HEK293T (cell line): ENCODE results near the gene EIF2S1.
"Not testable (repeated sequence)": the region's sequence is repeated elsewhere in the genome, so short reads cannot be mapped to it uniquely, and the experiment has no call there.

ENCODE experiments used
- CTCF ChIA-PET: fragments of 350-600 bp; formaldehyde crosslinking; extraction: SDS; loops from one replicate; lab custom pipeline; 2021; ENCODE audit warnings: antibody characterized with exemption, inconsistent platforms; lab: Yijun Ruan, JAX
- POLR2A ChIA-PET: fragments of 350-600 bp; formaldehyde crosslinking; extraction: SDS; loops from one replicate; lab custom pipeline; 2020; ENCODE audit warnings: antibody characterized with exemption, inconsistent platforms; lab: Yijun Ruan, JAX
- DNase-seq: peaks from one replicate; pipeline ENCODE4 v3.0.0; 2012; ENCODE audit warnings: mixed read lengths; ENCODE audit errors: extremely low spot score
- ARNT ChIP-seq: fragments of 450-650 bp; IDR thresholded peaks from 2 replicates; pipeline ENCODE4 v1.6.1; 2017; ENCODE audit warnings: mild to moderate bottlenecking
- BHLHE40 ChIP-seq: fragments of 450-650 bp; IDR thresholded peaks from 2 replicates; pipeline ENCODE4 v1.6.1; 2016; ENCODE audit warnings: mild to moderate bottlenecking, moderate library complexity, borderline replicate concordance
- CTBP1 ChIP-seq: fragments of 450-650 bp; IDR thresholded peaks from 2 replicates; pipeline ENCODE4 v1.6.1; 2016; ENCODE audit warnings: borderline replicate concordance
- ELF4 ChIP-seq: fragments of 450-650 bp; IDR thresholded peaks from 2 replicates; pipeline ENCODE4 v1.6.1; 2017; ENCODE audit warnings: antibody characterized with exemption
- FOXA1 ChIP-seq: fragments of 450-650 bp; IDR thresholded peaks from 2 replicates; pipeline ENCODE4 v1.6.1; 2016; ENCODE audit warnings: mild to moderate bottlenecking
- FOXK2 ChIP-seq: fragments of 450-650 bp; IDR thresholded peaks from 2 replicates; pipeline ENCODE4 v1.6.1; 2016; ENCODE audit warnings: mild to moderate bottlenecking
- FOXM1 ChIP-seq: fragments of 450-650 bp; IDR thresholded peaks from 2 replicates; pipeline ENCODE4 v1.6.1; 2017; ENCODE audit warnings: mild to moderate bottlenecking, borderline replicate concordance
- HDGF ChIP-seq: fragments of 450-650 bp; IDR thresholded peaks from 2 replicates; pipeline ENCODE4 v1.6.1; 2017; ENCODE audit warnings: antibody characterized with exemption, borderline replicate concordance
- L3MBTL2 ChIP-seq: fragments of 450-650 bp; conservative IDR thresholded peaks from 2 replicates; pipeline ENCODE4 v1.6.1; 2016; ENCODE audit warnings: mild to moderate bottlenecking
- LEF1 ChIP-seq: fragments of 450-650 bp; IDR thresholded peaks from 2 replicates; pipeline ENCODE4 v1.6.1; 2017; ENCODE audit warnings: mild to moderate bottlenecking, borderline replicate concordance
- NFRKB ChIP-seq: fragments of 450-650 bp; IDR thresholded peaks from 2 replicates; pipeline ENCODE4 v1.6.1; 2016; ENCODE audit warnings: mild to moderate bottlenecking, moderate library complexity
- SP1 ChIP-seq: fragments of 450-650 bp; IDR thresholded peaks from 2 replicates; pipeline ENCODE4 v1.6.1; 2017
- SUZ12 ChIP-seq: fragments of 450-650 bp; IDR thresholded peaks from 2 replicates; pipeline ENCODE4 v1.6.1; 2016; ENCODE audit warnings: mild to moderate bottlenecking
- TARDBP ChIP-seq: fragments of 450-650 bp; IDR thresholded peaks from 2 replicates; pipeline ENCODE4 v1.6.1; 2016
- ZNF384 ChIP-seq: fragments of 450-650 bp; IDR thresholded peaks from 2 replicates; pipeline ENCODE4 v1.6.1; 2016
- TF ChIP-seq, protein P1 (sequence below): fragments of 450-650 bp; IDR thresholded peaks from 2 replicates; pipeline ENCODE4 v1.6.1; 2016

EIF2S1 gene

DNA sequence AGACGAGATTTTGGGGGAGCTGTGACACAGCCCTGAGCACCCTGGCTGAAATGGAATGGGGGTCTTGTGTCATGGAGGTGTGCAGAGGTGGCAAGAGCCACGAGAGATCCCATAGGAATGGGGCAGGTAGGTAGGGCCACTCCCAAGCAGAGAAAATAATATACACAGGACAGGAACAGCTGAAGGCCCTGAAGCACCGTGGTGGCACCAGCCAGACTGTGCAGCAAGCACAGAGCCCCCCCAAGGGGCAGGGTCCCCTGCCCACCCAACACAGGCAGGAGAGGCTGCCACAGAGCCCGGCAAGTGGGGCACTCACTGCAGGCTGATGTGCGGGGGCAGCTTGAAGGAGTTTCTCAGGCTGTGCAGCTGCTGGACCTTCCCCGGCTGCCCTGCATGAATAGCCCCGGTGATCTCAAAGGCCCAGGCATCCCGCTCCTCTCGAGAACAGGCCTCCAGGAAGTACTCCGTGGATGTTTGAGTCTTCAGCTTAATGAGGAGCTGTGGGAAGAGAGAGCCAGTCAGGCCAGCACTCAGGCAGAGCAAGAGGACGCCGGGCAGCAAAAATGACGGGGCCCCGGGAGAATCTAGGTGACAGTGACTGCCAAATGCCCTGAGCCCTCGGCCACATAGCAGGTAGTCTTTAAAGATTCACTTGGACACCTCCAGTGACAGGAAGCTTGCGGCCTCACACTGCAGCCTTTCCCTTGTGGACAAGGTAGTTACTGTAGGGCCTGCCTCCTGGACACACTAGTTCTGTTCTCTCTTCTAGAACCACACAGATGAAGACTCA lies 35.2 kb downstream of the EIF2S1 start:
- ChIA-PET CTCF (no interaction called here), POLR2A (no interaction called here)
- no peak for TF ChIP-seq FOXA1
- TF ChIP-seq NFRKB = no peak
- TF ChIP-seq ARNT = no peak
- TF ChIP-seq ELF4 = no peak
- TF ChIP-seq FOXK2 = no peak
- DNase-seq = no peak

DNA sequence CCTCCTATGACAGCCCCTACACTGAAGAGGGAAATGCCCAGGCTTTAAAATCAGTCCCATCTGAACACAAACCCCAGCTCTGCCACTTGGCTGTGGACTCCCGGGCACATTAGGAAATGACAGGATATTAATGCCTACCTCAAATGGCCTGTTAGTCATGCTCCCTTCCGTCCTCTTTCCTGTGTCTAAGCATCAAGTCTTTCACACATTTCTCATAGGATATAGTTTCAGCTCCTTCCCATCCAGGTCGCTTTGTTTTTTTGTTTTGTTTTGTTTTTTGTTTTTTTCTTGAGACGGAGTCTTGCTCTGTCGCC lies 35.7 kb downstream of the EIF2S1 start:
- TF ChIP-seq ARNT = no peak
- CTCF ChIA-PET = interaction anchor here (0.6 kb wide), 1 partner anchor 1377 kb away, joined by 3 read pairs; no protein-coding TSS in a partner anchor
- no peak for DNase-seq

DNA sequence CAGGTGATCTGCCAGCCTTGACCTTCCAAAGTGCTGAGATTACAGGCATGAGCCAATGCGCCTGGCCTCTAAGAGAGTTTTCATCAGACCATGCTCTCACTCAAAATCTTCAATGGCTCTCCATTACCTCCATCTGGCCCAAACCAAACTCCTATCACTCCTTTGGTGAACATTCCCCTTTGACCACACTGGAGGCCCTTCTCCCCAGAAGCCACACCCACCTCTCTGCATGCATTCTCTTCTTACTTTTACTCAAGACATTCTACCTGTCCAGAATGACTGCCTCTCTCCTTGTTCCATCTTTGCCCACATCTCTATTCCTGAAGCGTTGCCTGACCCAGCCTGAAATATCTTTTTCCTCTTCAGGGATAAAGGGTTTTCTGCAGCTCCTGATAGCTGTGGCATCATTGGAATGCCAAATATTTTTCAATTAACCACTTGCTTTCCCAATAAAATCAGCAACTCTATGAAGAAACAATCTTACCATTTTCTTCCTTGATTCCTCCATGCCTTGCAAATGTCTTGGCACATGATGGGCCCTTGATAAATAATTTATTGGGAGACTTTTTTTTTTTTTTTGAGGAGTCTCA lies 36.3 kb downstream of the EIF2S1 start:
- ChIA-PET CTCF (interaction anchor here (0.6 kb wide), 1 partner anchor 1378 kb away, joined by 3 read pairs; no protein-coding TSS in a partner anchor), POLR2A (no interaction called here)
- no peak for TF ChIP-seq ELF4
- no peak for TF ChIP-seq ARNT
- TF ChIP-seq TARDBP = no peak
- no peak for TF ChIP-seq SUZ12
- no peak for TF ChIP-seq SP1
- TF ChIP-seq FOXM1 = no peak
- no peak for TF ChIP-seq LEF1
- TF ChIP-seq NFRKB = no peak
- no peak for TF ChIP-seq FOXA1
- TF ChIP-seq, protein P1, sequence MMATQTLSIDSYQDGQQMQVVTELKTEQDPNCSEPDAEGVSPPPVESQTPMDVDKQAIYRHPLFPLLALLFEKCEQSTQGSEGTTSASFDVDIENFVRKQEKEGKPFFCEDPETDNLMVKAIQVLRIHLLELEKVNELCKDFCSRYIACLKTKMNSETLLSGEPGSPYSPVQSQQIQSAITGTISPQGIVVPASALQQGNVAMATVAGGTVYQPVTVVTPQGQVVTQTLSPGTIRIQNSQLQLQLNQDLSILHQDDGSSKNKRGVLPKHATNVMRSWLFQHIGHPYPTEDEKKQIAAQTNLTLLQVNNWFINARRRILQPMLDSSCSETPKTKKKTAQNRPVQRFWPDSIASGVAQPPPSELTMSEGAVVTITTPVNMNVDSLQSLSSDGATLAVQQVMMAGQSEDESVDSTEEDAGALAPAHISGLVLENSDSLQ = no peak
- TF ChIP-seq ZNF384 = no peak
- TF ChIP-seq L3MBTL2 = no peak
- TF ChIP-seq BHLHE40 = no peak
- no peak for TF ChIP-seq CTBP1
- no peak for TF ChIP-seq FOXK2
- no peak for TF ChIP-seq HDGF
- no peak for DNase-seq

More for the DNA sequence above, 35.7 kb downstream of the EIF2S1 start:
- POLR2A ChIA-PET = no interaction called here

DNA sequence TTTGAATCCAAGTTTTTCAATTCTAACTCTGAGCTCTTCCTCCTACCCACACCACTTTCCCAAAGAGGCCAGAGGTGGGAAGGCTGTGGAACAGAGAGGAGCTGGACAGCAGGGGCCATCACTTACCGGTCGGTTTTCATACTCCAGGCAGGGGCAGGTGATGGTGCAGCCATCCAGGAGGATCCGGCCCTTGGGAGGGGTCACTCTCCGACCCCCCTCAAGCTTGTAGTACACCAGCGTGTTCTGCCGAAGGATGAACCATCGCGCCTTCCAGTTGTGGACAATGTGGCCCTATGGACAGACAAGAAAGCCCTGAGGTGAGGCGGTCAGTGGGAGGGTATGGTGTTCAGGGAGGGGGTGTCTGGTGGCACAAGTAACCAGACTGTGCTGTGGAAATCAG lies 37.4 kb downstream of the EIF2S1 start:
- no peak for DNase-seq
- ChIA-PET POLR2A (no interaction called here), CTCF (no interaction called here)
- TF ChIP-seq ELF4 (no peak), TARDBP (no peak), HDGF (no peak), FOXK2 (no peak), NFRKB (no peak), FOXM1 (no peak), SP1 (no peak), ARNT (no peak), L3MBTL2 (no peak), BHLHE40 (no peak), ZNF384 (no peak), CTBP1 (no peak), FOXA1 (no peak), SUZ12 (no peak), LEF1 (no peak)
- TF ChIP-seq, protein P1 = no peak

DNA sequence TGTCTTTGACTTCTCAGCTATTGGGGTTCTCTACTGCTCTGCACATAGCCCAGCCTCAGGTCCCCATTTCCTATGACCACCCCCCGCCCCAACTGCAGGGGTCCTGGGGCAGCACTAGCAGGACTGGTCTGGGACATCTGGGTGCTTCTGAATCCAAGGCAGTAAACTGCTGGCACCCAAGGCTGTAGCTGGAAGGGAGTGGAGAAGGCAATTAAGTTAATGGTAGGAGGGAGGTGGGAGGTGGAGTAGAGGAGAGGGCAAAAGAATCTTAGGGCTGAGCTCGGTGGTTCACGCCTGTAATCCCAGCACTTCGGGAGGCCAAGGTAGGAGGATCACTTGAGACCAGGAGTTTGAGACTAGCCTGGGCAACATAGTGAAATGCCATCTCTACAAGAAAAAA lies 40.3 kb downstream of the EIF2S1 start:
- CTCF ChIA-PET = interaction anchor here (1.1 kb wide), 1 partner anchor 170 kb away, joined by 3 read pairs; no protein-coding TSS in a partner anchor
- POLR2A ChIA-PET = no interaction called here
- no peak for DNase-seq
- TF ChIP-seq ARNT (no peak), ZNF384 (no peak), SUZ12 (no peak), LEF1 (no peak), TARDBP (no peak), FOXM1 (no peak), CTBP1 (no peak), ELF4 (no peak), SP1 (no peak), BHLHE40 (no peak), HDGF (no peak), FOXA1 (no peak), L3MBTL2 (no peak), NFRKB (no peak)
- TF ChIP-seq, protein P1 = no peak

DNA sequence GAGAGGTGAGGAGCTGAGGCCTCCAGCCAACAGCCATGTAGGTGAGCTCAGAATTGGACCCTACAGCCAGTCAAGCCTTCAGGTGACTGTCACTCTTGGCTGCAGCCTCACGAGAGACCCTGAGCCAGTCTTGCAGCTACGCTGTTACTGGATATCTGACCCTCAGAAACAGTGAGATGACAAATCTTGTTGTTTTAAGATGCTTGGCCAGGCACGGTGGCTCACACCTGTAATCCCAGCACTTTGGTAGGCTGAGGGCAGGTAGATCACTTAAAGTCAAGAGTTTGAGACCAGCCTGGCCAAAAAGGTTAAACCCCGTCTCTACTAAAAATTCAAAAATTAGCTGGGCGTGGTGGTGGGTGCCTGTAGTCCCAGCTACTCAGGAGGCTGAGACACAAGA lies 45.6 kb downstream of the EIF2S1 start:
- CTCF ChIA-PET = interaction anchor here (1.6 kb wide), 1 partner anchor 46 kb away, joined by 4 read pairs; the partner anchor contains the start of genes ATP6V1D and EIF2S1
- TF ChIP-seq SUZ12 (no peak), ARNT (no peak), FOXK2 (no peak), NFRKB (no peak), LEF1 (no peak), L3MBTL2 (no peak), ZNF384 (no peak), TARDBP (no peak), HDGF (no peak), CTBP1 (no peak), SP1 (no peak), FOXM1 (no peak), BHLHE40 (no peak), ELF4 (no peak), FOXA1 (no peak)
- TF ChIP-seq, protein P1 = no peak
- no peak for DNase-seq
- POLR2A ChIA-PET = no interaction called here

DNA sequence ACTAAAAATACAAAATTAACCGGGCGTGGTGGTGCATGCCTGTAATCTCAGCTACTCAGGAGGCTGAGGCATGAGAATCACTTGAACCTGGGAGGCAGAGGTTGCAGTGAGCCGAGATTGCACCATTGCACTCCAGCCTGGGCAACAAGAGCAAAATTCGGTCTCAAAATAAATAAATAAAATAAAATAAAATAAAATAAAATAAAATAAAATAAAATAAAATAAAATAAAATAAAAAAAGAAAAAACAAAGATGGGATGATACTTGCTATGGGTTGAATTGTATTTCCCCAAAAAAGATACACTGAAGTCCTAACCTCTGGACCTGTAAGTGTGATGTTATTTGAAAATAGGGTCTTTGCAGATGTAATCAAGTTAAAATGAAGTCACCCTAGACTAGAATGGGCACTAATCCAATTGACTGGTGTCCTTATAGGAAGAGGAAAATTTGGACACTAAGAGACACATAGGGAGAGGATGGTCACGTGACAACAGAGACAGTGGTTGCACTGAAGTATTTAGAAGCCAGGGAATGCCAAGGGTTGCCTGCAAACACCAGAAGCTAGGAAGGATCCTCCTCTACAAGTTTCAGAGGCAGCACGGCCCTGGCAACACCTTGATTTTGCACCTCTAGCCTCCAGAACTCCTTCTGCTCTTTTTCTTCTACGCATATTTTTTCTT lies 48.1 kb downstream of the EIF2S1 start:
- DNase-seq, POLR2A ChIA-PET, CTCF ChIA-PET: not testable (repeated sequence)
